ENCODE data around the gene INPP4B.

DNA sequence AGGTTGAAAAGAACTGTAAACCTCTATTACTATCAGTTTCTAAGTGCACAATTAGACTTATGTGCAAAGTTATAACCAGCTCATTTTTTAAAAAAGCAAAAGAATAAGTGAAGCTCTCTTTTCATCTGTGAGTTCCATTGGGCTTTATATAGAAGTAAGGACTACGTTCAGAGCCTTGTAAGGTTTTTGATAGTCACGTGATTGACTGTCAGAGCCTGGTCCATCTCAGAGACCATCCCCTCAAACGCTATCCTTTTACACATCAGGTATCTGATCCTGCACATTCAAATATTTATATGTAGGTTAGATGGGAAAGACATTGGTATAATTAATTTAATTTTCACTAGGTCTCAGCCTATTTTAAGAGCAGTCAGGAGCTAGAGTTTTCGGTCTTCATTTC is 279.3 kb downstream of the INPP4B start:
- TF ChIP-seq TAF1 (IDR thresholded peaks at IDR 0.05; ENCODE audit: low read depth, low read length) (no peak), POLR2AphosphoS5 (IDR thresholded peaks at IDR 0.05; ENCODE audit: low read depth, low read length) (no peak), POLR2A (IDR thresholded peaks at IDR 0.05; ENCODE audit: low read depth, low read length) (no peak), POU2F2 (IDR thresholded peaks at IDR 0.05; ENCODE audit: low read depth, low read length) (no peak), PAX5 (IDR thresholded peaks at IDR 0.05; ENCODE audit: insufficient read depth, low read length, severe bottlenecking) (no peak), SPI1 (IDR thresholded peaks at IDR 0.05; ENCODE audit: low read depth, low read length) (no peak)

All from GM12891 (cell line).